ENCODE measurements around the gene PPFIA2.

DNA sequence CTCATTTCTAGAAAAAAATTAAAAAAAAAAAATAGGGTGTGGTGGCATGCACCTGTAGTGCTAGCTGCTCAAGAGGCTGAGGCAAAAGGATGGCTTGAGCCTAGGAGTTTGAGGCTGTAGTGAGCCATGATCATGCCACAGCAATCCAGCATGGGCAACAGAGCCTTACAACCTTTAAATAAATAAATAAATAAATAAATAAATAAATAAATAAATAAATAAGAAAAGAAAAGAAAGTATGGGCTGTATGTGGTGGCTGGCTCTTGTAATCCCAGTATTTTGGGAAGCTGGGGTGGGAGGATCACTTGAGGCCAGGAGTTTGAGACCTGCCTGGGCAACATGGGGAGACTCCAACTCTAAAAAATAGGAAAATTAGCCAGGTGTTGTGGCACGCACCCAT lies 373.0 kb downstream of the PPFIA2 start:
- TF ChIP-seq JUND (IDR thresholded peaks at IDR 0.05): no peak
- TF ChIP-seq SIN3A (IDR thresholded peaks at IDR 0.05; ENCODE audit: borderline replicate concordance, low read depth, low read length): no peak
- TF ChIP-seq FOXM1 (IDR thresholded peaks at IDR 0.05; ENCODE audit: low read depth): no peak
- TF ChIP-seq, protein P1, sequence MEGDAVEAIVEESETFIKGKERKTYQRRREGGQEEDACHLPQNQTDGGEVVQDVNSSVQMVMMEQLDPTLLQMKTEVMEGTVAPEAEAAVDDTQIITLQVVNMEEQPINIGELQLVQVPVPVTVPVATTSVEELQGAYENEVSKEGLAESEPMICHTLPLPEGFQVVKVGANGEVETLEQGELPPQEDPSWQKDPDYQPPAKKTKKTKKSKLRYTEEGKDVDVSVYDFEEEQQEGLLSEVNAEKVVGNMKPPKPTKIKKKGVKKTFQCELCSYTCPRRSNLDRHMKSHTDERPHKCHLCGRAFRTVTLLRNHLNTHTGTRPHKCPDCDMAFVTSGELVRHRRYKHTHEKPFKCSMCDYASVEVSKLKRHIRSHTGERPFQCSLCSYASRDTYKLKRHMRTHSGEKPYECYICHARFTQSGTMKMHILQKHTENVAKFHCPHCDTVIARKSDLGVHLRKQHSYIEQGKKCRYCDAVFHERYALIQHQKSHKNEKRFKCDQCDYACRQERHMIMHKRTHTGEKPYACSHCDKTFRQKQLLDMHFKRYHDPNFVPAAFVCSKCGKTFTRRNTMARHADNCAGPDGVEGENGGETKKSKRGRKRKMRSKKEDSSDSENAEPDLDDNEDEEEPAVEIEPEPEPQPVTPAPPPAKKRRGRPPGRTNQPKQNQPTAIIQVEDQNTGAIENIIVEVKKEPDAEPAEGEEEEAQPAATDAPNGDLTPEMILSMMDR (IDR thresholded peaks at IDR 0.05): no peak
- TF ChIP-seq, protein P2, sequence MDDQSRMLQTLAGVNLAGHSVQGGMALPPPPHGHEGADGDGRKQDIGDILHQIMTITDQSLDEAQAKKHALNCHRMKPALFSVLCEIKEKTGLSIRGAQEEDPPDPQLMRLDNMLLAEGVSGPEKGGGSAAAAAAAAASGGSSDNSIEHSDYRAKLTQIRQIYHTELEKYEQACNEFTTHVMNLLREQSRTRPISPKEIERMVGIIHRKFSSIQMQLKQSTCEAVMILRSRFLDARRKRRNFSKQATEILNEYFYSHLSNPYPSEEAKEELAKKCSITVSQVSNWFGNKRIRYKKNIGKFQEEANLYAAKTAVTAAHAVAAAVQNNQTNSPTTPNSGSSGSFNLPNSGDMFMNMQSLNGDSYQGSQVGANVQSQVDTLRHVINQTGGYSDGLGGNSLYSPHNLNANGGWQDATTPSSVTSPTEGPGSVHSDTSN (IDR thresholded peaks at IDR 0.05): no peak
- TF ChIP-seq GABPA (IDR thresholded peaks at IDR 0.05; ENCODE audit: low read depth): no peak
- TF ChIP-seq, protein P3, sequence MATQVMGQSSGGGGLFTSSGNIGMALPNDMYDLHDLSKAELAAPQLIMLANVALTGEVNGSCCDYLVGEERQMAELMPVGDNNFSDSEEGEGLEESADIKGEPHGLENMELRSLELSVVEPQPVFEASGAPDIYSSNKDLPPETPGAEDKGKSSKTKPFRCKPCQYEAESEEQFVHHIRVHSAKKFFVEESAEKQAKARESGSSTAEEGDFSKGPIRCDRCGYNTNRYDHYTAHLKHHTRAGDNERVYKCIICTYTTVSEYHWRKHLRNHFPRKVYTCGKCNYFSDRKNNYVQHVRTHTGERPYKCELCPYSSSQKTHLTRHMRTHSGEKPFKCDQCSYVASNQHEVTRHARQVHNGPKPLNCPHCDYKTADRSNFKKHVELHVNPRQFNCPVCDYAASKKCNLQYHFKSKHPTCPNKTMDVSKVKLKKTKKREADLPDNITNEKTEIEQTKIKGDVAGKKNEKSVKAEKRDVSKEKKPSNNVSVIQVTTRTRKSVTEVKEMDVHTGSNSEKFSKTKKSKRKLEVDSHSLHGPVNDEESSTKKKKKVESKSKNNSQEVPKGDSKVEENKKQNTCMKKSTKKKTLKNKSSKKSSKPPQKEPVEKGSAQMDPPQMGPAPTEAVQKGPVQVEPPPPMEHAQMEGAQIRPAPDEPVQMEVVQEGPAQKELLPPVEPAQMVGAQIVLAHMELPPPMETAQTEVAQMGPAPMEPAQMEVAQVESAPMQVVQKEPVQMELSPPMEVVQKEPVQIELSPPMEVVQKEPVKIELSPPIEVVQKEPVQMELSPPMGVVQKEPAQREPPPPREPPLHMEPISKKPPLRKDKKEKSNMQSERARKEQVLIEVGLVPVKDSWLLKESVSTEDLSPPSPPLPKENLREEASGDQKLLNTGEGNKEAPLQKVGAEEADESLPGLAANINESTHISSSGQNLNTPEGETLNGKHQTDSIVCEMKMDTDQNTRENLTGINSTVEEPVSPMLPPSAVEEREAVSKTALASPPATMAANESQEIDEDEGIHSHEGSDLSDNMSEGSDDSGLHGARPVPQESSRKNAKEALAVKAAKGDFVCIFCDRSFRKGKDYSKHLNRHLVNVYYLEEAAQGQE (IDR thresholded peaks at IDR 0.05; ENCODE audit: low read depth, low read length): no peak
- no peak for TF ChIP-seq GATA2 (CRISPR knock-in tag; IDR thresholded peaks at IDR 0.05)
- TF ChIP-seq SMC3 (IDR thresholded peaks at IDR 0.05; ENCODE audit: low read depth, low read length): no peak
